SK-N-SH (cell line): Measurements from ENCODE around the gene MBD6.

Experiments
- CHD2 ChIP-seq: fragments of 150-350 bp; IDR thresholded peaks from 2 replicates; pipeline ENCODE4 v1.6.1; 2018; ENCODE audit warnings: low read length; ENCODE audit not compliant: partially characterized antibody
- EP300 ChIP-seq, 2 experiments: IDR thresholded peaks; 2 replicates each; pipeline versions ENCODE4 v1.4.0 to v1.6.1; 2012; ENCODE audit warnings: borderline replicate concordance in 1 of 2, low read depth in 1 of 2, low read length in 1 of 2
- EZH2phosphoT487 ChIP-seq: fragments of 200-600 bp; sonication (generic); IDR thresholded peaks from 2 replicates; pipeline ENCODE4 v1.6.1; 2017; ENCODE audit warnings: low read depth, mixed run types, mild to moderate bottlenecking, antibody characterized with exemption, moderate library complexity, borderline replicate concordance
- MXI1 ChIP-seq: IDR thresholded peaks from 2 replicates; pipeline ENCODE4 v1.6.1; 2012; ENCODE audit warnings: mild to moderate bottlenecking, low read depth, low read length, improper control_type of control experiment
- NRF1 ChIP-seq: IDR thresholded peaks from 2 replicates; pipeline ENCODE4 v1.6.1; 2012; ENCODE audit warnings: low read depth, mild to moderate bottlenecking, low read length
- POLR2AphosphoS5 ChIP-seq: IDR thresholded peaks from 2 replicates; pipeline ENCODE4 v1.6.1; 2012; ENCODE audit warnings: low read depth, low read length
- RAD21 ChIP-seq: IDR thresholded peaks from 2 replicates; pipeline ENCODE4 v1.6.1; 2012; ENCODE audit warnings: mild to moderate bottlenecking, low read length
- RXRA ChIP-seq: IDR thresholded peaks from 2 replicates; pipeline ENCODE4 v1.4.0; 2012; ENCODE audit warnings: low read depth, mild to moderate bottlenecking, borderline replicate concordance
- YY1 ChIP-seq: IDR thresholded peaks from 2 replicates; pipeline ENCODE4 v1.4.0; 2012; ENCODE audit warnings: low read depth, mild to moderate bottlenecking
- ZBTB33 ChIP-seq: IDR thresholded peaks from 2 replicates; pipeline ENCODE4 v1.4.0; 2012; ENCODE audit warnings: low read depth, borderline replicate concordance
- TF ChIP-seq, protein P1 (sequence below): fragments of 200-600 bp; sonication (generic); IDR thresholded peaks from 2 replicates; pipeline ENCODE4 v1.6.1; 2017; ENCODE audit warnings: antibody characterized with exemption, mild to moderate bottlenecking, moderate library complexity
- TF ChIP-seq, protein P2 (sequence below): IDR thresholded peaks from 2 replicates; pipeline ENCODE4 v1.6.1; 2012; ENCODE audit warnings: mild to moderate bottlenecking, low read depth, low read length, moderate library complexity

DNA sequence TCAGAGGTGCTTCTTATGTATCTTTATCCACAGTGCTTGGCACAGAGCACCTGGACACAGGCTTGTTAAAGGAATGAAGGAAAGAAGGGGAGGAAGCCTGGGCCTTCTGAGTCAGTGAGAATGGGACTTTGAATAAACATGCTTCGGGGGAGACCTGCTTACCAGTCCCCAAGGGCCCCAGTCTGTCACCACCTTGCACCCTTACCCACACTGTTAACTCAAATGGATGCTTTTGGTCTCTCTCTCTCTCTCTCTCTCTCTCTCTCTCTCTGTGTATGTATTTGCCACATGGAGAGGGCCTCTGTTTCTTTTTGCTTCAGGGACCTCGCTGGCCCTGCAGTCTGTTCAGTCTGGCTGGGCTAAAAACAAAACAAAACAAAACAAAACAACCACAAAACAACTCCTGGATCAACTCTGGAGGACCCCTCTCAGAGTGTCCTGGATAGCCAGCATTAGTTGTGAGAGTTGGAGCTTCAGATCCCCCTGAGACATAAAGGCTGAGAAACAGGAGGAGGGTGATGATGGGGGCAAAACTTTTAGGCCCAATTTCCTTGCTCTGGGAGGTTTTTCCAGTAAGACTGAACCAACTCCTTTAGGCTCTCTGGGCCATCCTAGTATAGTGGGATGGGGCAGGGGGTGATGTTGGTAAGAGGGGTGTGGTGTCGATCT, 29.1 kb downstream of the MBD6 start:
- no peak for TF ChIP-seq POLR2AphosphoS5
- TF ChIP-seq NRF1: no peak
- TF ChIP-seq RXRA: no peak
- TF ChIP-seq CHD2: no peak
- TF ChIP-seq, protein P1, sequence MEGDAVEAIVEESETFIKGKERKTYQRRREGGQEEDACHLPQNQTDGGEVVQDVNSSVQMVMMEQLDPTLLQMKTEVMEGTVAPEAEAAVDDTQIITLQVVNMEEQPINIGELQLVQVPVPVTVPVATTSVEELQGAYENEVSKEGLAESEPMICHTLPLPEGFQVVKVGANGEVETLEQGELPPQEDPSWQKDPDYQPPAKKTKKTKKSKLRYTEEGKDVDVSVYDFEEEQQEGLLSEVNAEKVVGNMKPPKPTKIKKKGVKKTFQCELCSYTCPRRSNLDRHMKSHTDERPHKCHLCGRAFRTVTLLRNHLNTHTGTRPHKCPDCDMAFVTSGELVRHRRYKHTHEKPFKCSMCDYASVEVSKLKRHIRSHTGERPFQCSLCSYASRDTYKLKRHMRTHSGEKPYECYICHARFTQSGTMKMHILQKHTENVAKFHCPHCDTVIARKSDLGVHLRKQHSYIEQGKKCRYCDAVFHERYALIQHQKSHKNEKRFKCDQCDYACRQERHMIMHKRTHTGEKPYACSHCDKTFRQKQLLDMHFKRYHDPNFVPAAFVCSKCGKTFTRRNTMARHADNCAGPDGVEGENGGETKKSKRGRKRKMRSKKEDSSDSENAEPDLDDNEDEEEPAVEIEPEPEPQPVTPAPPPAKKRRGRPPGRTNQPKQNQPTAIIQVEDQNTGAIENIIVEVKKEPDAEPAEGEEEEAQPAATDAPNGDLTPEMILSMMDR: no peak
- no peak for TF ChIP-seq YY1
- TF ChIP-seq ZBTB33: no peak
- TF ChIP-seq EZH2phosphoT487: no peak
- TF ChIP-seq EP300 (IDR thresholded peaks at IDR 0.05; ENCODE audit: borderline replicate concordance in 1 of 2, low read depth in 1 of 2, low read length in 1 of 2): no peak
- TF ChIP-seq, protein P2, sequence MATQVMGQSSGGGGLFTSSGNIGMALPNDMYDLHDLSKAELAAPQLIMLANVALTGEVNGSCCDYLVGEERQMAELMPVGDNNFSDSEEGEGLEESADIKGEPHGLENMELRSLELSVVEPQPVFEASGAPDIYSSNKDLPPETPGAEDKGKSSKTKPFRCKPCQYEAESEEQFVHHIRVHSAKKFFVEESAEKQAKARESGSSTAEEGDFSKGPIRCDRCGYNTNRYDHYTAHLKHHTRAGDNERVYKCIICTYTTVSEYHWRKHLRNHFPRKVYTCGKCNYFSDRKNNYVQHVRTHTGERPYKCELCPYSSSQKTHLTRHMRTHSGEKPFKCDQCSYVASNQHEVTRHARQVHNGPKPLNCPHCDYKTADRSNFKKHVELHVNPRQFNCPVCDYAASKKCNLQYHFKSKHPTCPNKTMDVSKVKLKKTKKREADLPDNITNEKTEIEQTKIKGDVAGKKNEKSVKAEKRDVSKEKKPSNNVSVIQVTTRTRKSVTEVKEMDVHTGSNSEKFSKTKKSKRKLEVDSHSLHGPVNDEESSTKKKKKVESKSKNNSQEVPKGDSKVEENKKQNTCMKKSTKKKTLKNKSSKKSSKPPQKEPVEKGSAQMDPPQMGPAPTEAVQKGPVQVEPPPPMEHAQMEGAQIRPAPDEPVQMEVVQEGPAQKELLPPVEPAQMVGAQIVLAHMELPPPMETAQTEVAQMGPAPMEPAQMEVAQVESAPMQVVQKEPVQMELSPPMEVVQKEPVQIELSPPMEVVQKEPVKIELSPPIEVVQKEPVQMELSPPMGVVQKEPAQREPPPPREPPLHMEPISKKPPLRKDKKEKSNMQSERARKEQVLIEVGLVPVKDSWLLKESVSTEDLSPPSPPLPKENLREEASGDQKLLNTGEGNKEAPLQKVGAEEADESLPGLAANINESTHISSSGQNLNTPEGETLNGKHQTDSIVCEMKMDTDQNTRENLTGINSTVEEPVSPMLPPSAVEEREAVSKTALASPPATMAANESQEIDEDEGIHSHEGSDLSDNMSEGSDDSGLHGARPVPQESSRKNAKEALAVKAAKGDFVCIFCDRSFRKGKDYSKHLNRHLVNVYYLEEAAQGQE: no peak
- no peak for TF ChIP-seq MXI1
- no peak for TF ChIP-seq RAD21
